ENCODE results near the gene CADPS2.

Gene CADPS2

GRCh38 chr7:122702872-122703510 is 183.3 kb downstream of the CADPS2 start, which contains the start of gene RNF148:
Gene RNF148, minus strand, starts transcription at chr7:122702922. Its CDS starts 172 bp downstream, at chr7:122702750.
- ATAC-seq (ENCODE audit: insufficient read depth, low read depth): no peak
- H3K36me3 ChIP-seq (ENCODE audit: insufficient read depth, low read length): no peaks in the 10 kb centered on the region
- no peaks in the 10 kb centered on the region for H3K9me3 ChIP-seq (ENCODE audit: insufficient read depth, low read length, severe bottlenecking)

DNA sequence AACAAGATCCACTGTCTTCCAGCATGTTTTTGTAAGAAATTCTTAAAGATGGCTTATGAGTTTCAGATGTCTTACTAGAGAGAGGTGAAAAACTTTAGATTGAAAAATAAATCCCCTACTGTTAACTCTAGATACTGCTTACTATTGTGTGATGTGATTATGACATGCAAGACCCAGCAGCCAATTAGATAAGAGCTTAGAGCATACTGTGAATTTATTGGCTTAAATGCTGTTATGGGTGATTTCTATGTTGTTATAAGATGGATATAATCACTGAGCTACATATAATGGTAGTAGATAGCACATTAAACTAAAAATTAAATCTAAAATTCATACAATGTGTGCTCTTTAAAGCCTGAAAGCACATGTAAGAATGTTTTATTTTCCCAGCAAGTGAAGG is 187.2 kb downstream of the CADPS2 start, which contains the start of gene RNF133:
Gene RNF133, minus strand, starts transcription at position 101 of the 400 bp plus-strand sequence. CDS start 199 bp downstream, outside the sequence.
- Histone ChIP-seq H4K20me1 (ENCODE audit: insufficient read depth, low read length) (no peaks in the 10 kb centered on the region), H2AFZ (ENCODE audit: low read depth, low read length) (no peak within 1 kb of the TSS), H3K9ac (ENCODE audit: low read depth, low read length) (no peak within 1 kb of the TSS), H3K27ac (ENCODE audit: low read length) (no peak within 1 kb of the TSS), H3K4me3 (ENCODE audit: low read depth in 1 of 2, low read length in 2 of 2) (no peak within 1 kb of the TSS), H3K79me2 (ENCODE audit: insufficient read depth, low read length) (no peaks in the 10 kb centered on the region), H3K4me1 (ENCODE audit: insufficient read depth, low read length) (no peaks in the 10 kb centered on the region), H3K36me3 (ENCODE audit: insufficient read depth, low read length) (no peaks in the 10 kb centered on the region), H3K9me3 (ENCODE audit: insufficient read depth, low read length, severe bottlenecking) (no peaks in the 10 kb centered on the region), H3K4me2 (ENCODE audit: insufficient read depth, low read length) (no peak within 1 kb of the TSS), H3K27me3 (ENCODE audit: insufficient read depth, low read length, poor library complexity) (no peaks in the 10 kb centered on the region)
- TF ChIP-seq EZH2 (IDR thresholded peaks at IDR 0.05; ENCODE audit: borderline replicate concordance, low read depth, low read length, severe bottlenecking) (no peak), CTCF (IDR thresholded peaks at IDR 0.05; ENCODE audit: borderline replicate concordance, extremely low read depth, low read length, poor library complexity, severe bottlenecking) (no peak)
- no peak for DNase-seq
- ATAC-seq (ENCODE audit: insufficient read depth, low read depth): no peak

More at GRCh38 chr7:122702872-122703510, 183.3 kb downstream of the CADPS2 start, which contains the start of gene RNF148:
- DNase-seq: no peak
- H3K79me2 ChIP-seq (ENCODE audit: insufficient read depth, low read length): no peaks in the 10 kb centered on the region
- H3K4me3 ChIP-seq (ENCODE audit: low read depth in 1 of 2, low read length in 2 of 2): no peak within 1 kb of the TSS
- H2AFZ ChIP-seq (ENCODE audit: low read depth, low read length): no peak within 1 kb of the TSS
- H3K4me2 ChIP-seq (ENCODE audit: insufficient read depth, low read length): no peak within 1 kb of the TSS
- no peak within 1 kb of the TSS for H3K9ac ChIP-seq (ENCODE audit: low read depth, low read length)
- H3K27me3 ChIP-seq (ENCODE audit: insufficient read depth, low read length, poor library complexity): no peaks in the 10 kb centered on the region
- H3K27ac ChIP-seq (ENCODE audit: low read length): no peak within 1 kb of the TSS
- no peaks in the 10 kb centered on the region for H3K4me1 ChIP-seq (ENCODE audit: insufficient read depth, low read length)
- H4K20me1 ChIP-seq (ENCODE audit: insufficient read depth, low read length): no peaks in the 10 kb centered on the region
- no peak for TF ChIP-seq EZH2 (IDR thresholded peaks at IDR 0.05; ENCODE audit: borderline replicate concordance, low read depth, low read length, severe bottlenecking)
- no peak for TF ChIP-seq CTCF (IDR thresholded peaks at IDR 0.05; ENCODE audit: borderline replicate concordance, extremely low read depth, low read length, poor library complexity, severe bottlenecking)

- H4K20me1 ChIP-seq (ENCODE audit: insufficient read depth, low read length): no peaks in the 10 kb centered on the region
- H3K79me2 ChIP-seq (ENCODE audit: insufficient read depth, low read length): no peaks in the 10 kb centered on the region
- peaks cover 8% of the 10 kb centered on the region for H3K9me3 ChIP-seq (ENCODE audit: insufficient read depth, low read length, severe bottlenecking)
- H3K9ac ChIP-seq (ENCODE audit: low read depth, low read length): no peak overlapping the region
- DNase-seq (no peak), ATAC-seq (ENCODE audit: insufficient read depth, low read depth) (no peak)
- no peak overlapping the region for H3K27ac ChIP-seq (ENCODE audit: low read length)
- H3K4me1 ChIP-seq (ENCODE audit: insufficient read depth, low read length): no peaks in the 10 kb centered on the region
- no peaks in the 10 kb centered on the region for H3K36me3 ChIP-seq (ENCODE audit: insufficient read depth, low read length)
- no peak overlapping the region for H3K4me2 ChIP-seq (ENCODE audit: insufficient read depth, low read length)
- no peak overlapping the region for H2AFZ ChIP-seq (ENCODE audit: low read depth, low read length)
- H3K4me3 ChIP-seq (ENCODE audit: low read depth in 1 of 2, low read length in 2 of 2): no peak overlapping the region
- no peaks in the 10 kb centered on the region for H3K27me3 ChIP-seq (ENCODE audit: insufficient read depth, low read length, poor library complexity)
- TF ChIP-seq CTCF (IDR thresholded peaks at IDR 0.05; ENCODE audit: borderline replicate concordance, extremely low read depth, low read length, poor library complexity, severe bottlenecking): no peak
- no peak for TF ChIP-seq EZH2 (IDR thresholded peaks at IDR 0.05; ENCODE audit: borderline replicate concordance, low read depth, low read length, severe bottlenecking)
These were observed 190.4 kb downstream of the CADPS2 start for GRCh38 chr7:122695816-122696215.
